Measurements from ENCODE around the gene SGIP1.
"Not testable (repeated sequence)": the region's sequence is repeated elsewhere in the genome, so short reads cannot be mapped to it uniquely, and the experiment has no call there.

Gene SGIP1

DNA sequence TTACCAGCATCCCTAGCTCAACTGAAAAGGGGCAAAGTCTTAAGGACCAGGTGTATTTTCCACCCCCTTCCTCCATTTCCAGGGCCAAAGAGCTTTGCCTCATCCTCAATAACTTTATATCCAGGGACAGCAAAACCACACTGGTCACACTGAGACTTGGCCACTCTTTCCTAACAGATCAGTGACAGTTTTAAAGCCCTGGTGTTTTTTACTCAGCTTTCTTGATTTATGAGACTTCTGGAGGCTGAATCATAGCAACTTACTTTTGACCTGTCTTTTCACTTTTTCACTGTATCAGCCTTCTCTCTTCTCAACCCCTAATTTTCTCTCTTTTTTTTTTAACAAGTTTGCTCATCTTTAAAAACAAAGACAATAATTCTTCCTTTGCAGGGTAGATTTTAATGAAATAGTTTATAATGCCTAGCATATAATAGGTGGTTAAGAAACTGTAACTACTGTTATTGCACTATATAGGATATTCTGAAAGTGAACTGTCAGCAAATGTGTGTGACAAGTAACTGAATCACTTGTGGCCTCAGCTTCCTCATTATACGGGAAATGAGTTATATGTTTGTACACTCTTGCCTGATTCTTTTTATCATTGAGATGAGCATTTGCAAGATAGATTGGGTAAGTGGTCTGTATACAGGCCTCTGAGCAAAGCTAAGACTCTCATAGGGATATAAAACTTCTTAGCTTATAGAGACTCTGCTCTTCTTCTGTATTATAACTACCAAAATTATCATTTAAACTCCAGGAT is 198.6 kb downstream of the SGIP1 start:
- DNase-seq, result peak; percentile 19

DNA sequence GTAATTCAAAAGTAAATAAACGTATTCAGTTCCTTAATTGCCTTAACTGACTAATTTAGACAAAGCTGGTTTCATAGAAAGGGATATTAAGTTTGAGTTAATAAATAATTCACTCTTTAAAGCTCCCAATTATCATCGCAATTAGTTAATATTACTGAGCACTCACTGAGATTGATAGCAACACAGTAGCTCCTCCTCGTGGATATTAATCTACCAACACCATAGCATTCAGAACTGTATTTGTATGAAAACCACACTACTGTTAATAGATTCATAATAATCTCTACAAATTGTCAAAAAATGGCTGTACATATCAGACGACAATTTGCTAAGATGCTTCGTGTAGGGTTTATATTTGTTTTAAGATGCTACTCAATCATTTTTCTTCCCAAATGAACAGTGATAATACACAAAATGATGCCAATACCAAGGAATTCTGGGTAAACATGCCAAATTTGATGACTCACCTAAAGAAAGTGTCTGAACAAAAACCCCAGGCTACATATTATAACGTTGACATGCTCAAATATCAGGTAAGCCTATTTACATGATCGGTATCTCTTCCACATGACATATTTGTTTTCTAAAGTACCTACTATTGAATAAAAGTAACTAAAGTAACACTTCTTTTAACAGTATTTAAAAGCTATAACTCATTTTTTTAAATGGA is 199.5 kb downstream of the SGIP1 start:
- DNase-seq, result no peak

DNA sequence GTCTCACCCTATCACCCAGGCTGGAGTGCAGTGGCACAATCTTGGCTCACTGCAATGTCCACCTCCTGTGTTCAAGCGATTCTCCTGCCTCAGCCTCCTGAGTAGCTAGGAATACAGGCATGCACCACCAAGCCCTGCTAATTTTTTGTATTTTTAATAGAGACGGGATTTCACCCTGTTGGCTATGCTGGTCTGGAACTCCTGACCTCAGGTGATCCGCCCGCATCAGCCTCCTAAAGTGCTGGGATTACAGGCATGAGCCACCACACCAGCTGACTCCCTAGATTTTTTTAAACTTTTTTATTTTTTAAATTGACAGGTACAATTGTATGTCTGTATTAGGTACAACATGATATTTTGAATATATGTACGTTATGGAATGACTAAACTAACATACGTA is 200.6 kb downstream of the SGIP1 start:
- not testable (repeated sequence) for DNase-seq

DNA sequence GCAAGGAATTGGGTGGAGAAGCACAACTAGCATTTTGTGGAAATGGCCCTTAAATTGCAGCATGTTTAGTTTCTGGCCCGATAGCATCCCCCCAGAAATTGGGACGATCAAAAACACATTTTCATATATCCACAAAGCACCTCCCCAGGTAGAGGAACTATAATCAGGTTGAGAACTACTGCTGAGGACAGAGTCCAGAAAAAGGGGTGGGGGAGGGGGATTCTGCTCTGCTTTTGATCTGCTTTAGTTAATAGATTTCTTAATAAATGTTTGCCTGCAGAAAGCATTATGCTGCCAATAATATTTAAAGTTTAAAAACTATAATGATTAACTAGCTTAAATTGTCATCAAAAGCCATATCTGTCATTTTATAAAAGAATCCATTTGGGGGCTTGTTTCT is 203.9 kb downstream of the SGIP1 start:
- DNase-seq, result no peak

DNA sequence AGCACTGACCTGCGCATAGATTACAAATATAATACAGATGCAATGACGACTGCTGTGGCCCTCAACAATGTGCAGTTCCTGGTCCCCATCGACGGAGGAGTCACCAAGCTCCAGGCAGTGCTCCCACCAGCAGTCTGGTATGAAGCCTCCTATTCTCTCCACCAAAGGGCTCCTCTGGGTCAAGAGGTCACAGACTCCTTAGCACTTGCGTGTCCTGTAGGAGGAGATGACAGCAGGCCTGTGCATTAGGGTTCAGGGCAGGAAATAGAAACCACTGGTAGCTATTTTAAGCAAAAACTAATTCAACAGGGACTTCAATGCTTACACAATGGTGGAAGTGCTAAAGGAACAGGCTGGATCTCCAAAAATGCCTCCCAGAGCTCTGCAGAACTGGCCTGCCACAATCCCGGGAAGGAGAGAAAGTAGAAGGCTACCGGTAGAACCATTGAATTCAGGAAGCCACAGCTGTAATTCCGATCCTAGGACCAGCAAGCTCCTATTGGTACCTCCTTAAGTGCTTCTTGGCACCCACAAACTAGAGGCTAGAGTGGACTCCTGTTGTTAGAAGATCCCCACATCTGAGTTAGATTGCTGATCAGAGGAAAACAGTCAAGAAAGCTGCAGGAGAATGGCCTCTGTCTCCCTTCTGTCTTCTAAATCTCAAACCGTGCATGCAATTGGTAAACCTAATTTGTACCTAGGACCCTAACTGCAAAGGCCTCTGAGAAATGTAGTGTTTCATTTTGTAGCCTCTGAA is 205.6 kb downstream of the SGIP1 start:
- no peak for DNase-seq

DNA sequence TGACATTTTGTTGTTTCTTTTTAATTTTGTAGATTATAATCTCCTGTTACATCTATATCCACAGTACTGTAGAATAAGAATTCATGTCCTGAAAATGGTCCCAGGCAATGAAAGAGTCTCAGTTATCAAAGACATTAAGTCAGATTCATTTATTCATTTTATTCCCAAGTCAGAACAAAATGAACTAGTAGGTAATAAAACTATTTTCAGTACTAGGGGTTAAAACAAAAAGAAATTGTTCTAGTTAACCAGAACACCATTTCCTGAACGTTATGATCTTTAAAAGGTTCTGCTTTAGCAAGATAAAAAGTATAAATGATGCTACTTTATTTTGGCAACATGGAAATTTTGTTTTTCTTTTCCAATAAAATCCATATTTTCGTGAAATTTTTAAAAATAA is 211.5 kb downstream of the SGIP1 start:
- DNase-seq, result no peak

DNA sequence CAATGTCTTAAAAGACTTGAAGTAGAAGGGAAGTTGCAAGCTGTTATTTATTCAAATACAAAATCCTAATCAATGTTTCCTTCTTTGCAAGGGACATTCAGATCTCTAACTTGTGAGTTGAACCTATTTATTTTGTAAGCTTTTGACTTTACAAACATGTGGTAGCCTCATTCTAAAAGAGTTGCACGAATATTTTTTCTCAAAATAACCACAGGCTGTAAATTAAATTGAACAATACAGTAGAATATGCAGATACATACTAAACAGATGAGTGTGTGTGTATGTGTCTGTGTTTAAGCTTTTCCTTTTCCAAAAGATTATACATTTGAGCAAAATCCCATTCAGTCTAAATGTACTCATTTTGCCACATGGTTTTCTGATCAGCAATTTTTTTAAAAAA is 213.5 kb downstream of the SGIP1 start:
- DNase-seq, result no peak

DNA sequence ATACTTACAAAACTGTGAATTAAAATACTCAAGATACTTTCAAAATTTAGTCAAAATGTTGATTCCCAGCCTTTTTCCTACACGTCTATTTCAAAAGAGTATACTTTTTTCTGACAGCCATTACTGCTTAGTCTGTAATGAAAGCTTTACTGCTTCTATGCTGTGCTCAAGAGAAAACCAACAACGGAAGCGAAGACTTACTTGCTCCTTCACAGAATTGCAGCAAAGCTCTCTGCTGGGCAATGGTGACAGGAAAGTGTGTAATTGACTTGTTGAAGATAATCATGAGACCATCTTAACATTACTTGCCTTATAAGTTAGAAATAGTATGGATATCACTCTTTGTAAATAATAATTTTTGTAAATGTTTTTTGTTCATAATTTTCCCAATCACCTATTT is 216.6 kb downstream of the SGIP1 start:
- DNase-seq, result no peak

DNA sequence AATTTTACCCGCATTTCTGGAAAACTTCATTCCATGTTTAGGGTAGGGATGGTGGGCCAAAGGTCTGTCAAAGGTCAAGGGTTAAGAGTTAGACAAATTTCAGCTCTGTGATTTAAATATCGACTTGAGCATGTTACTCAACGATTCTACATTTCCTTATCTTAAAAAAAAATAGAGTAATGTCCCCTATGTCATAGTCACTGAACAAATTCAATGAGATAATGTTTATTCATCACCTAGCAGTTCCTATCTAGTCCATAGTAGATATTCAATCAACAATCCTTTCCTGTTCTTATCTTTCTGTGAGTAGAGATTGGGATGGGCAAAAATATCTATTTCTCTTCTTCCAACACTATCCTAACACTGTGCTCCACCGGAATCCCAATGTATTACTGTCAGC is 217.2 kb downstream of the SGIP1 start:
- DNase-seq, result no peak

DNA sequence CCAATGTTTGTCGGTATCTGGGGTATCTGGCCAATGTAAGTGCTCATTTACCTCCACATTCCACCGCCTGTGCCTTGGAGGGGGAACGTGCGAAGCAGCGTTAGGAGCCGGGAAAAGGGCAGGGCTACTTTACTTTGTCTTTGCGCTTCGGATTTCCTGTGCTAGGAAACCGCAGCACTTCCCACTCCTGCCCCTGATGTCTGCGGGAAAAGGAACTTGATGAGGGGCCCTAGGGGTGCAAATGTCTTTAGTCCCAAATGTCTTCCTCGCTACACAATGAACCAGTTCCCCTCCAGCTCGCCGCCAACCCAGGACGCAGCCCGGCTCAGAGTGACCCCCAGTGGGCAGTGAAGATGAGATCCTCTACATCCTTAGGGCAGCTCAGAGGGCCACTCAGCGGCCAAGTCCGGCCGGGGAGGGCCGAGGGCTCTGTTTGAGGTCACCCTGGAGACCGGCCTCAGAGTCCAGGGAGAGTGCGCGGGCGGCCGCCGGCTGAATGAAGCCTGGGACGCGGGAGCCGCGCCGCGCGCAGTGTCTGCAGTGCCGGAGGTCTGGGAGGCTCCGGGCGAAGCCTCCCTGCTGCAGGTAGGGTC is 218.1 kb downstream of the SGIP1 start, which contains the start of gene DYNLT5:
DYNLT5 (plus strand) TSS at position 460 of the 593 bp plus-strand sequence. CDS start 2,200 bp downstream, outside the sequence.
- no peak for DNase-seq

DNA sequence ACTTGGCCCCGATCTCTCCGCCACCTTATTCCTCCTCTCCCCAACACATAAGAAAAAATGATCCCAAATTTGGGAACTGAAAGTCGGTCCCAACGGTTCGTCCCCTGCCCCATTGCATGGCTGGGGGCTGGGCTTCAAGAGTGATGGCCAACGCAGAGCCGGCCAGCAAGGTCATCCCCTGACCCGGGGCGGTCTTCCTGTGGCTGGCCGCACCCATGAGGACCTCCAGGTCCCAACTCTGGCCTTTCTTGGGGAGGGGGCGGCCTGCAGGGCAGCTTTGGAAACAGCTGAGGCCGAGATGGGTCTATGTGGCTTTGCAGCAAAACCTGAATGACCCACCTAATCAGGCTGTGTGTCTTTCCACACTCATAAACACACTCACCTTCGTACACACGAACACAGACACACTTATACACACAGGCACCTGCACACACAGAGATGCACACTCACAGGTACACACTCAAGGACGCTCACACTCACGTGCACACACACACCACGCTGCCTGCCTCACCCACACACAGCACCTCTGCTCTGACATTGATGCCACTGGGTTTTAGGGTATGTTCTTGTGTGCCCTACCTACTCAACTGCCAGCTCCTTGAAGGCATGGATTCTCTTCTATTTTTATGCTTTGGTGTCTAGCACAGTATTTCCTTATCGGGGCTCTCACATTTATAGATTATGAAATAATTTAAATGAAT is 218.9 kb downstream of the SGIP1 start:
- DNase-seq, result no peak

DNA sequence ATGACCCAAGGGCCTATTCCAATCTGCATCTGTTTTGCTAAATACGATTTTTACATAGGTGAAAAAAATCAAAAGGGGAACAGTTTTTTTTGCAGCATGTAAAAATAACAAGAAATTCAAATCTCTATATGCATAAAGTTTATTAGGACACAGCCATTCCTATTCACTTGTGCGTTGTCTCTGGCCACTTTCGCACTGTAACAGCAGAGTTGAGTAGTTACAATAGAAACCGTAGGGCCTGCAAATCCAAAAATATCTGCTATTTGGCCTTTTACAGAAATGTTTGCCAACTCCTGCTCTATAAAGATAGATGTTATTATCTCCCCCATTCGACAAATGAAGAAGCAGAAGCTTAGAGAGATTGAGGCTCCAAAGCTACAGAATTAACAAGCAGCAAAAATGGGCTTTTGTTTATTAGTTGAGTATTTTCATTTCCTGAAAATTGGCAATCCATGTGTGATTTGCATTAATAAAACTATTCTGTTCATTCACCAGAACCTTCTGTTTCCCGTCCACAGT is 223.8 kb downstream of the SGIP1 start:
- no peak for DNase-seq

DNA sequence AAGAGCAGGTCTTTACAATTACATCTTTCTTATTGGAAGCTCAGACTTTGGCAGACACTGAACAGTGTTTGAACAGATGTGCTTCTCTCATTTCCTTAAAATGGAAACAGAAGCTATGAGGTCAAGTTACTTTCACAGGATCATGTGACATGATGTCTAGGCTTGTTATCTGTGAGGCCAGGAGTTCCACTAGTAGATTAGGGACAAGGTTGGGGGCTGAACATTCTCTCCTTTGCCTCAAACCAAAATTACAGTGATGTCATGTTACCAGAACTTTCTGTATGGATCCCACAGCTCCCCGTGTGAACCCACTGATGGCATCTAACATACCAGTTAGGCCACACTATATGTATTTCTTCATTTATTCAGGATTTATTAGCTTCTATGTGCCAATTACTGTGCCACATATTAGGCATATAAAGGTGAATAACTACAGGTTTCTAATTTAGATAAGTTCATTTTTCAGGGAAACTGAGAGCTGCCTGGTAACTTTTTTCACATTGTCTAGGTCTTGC is 224.3 kb downstream of the SGIP1 start:
- DNase-seq, result no peak

DNA sequence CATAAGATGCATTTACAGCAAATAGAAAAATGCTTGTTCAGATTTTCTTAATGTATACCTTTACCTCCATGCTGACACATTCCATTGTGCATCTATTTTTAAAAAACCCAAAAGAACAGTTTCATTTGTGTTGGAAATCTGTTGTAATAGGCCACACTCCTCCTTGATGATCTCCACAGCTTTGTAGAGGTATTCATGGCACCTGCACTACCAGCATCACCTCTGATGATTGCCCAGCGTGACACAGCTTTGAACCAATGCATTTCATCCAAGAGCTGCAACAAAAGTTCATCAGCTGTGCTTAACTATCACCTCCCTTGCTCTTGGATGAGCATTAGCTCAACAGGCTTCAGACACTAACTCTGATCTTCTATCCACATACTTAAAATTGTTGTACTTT is 226.6 kb downstream of the SGIP1 start:
- DNase-seq, result no peak

DNA sequence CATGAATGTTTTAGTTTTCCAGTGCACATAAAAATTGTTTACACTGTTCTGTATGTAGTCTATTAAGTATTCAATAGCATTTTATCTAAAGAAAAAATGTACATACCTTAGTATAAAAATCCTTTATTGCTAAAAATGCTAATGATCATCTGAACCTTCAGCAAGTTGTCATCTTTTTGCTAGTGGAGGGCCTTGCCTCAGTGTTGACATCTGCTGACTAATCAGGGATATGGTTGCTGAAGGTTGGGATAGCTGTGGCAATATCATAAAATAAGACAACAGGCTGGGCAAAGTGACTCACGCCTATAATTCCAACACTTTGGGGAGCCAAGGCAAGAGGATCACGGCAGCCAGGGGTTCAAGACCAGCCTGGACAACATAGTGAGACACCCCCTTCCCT is 227.3 kb downstream of the SGIP1 start:
- no peak for DNase-seq

DNA sequence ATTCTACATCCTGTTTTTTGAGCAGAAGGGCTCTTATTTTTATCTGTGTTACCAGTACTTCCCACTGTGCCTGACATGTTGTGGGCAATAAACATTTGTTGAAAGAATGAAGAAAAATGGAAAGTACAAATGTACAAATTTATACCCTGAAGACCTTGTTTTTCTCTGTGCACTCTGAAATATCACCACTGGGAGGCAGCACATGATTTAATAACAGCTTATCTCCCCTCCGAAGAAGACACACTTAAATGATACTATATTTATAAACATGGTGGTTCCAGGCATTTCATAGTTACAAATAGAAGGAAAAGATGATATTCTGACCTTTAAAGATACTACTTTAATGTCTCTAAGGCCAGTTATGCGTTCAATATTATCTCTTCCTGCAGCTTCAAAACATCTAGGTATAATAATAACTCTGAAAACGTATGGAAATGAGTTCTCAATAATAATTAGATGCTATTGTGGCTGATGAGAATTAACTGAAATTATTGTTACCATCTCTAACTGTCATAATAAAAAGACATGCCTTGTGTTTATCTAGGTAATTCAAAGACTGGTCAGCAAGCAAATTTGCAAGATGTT is 231.1 kb downstream of the SGIP1 start:
- peak; percentile 28 for DNase-seq

DNA sequence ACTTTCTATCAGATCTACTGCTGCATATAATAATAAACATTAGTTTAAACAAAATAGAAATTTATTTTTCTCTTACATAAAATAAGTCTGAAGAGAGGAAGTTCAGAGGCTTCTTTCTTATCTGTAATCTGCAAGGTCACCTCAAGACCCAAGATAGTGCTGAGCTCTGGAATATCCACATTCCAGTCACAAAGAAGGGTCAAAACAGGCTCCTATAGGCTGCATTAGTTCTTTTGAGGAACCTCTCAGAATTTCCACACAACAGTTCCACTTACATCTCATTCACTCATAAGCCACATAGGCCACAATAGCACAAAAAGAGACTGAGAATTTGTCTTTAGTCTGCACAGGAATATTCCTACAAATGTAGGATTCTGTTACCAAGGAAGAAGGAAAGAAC is 233.7 kb downstream of the SGIP1 start:
- peak; percentile 40 for DNase-seq

DNA sequence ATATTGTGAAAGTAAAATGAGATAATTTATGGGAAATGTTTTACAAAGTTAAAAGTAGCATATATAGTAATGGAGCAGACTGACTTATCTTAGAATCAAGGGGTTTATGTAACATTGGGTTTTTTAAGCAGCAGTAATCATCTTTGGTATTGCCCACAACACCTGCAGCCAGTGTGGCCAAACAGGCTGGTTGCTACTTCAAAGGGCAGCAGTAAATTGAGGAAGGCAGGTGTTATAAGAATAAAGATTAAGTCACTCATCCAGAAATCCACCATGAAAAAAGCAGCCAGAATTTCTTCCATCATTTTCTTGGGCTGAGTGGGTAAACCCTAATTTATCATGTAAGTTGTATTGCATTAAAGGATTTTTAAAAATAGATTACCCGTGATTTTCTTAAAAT is 235.0 kb downstream of the SGIP1 start:
- DNase-seq, result no peak

DNA sequence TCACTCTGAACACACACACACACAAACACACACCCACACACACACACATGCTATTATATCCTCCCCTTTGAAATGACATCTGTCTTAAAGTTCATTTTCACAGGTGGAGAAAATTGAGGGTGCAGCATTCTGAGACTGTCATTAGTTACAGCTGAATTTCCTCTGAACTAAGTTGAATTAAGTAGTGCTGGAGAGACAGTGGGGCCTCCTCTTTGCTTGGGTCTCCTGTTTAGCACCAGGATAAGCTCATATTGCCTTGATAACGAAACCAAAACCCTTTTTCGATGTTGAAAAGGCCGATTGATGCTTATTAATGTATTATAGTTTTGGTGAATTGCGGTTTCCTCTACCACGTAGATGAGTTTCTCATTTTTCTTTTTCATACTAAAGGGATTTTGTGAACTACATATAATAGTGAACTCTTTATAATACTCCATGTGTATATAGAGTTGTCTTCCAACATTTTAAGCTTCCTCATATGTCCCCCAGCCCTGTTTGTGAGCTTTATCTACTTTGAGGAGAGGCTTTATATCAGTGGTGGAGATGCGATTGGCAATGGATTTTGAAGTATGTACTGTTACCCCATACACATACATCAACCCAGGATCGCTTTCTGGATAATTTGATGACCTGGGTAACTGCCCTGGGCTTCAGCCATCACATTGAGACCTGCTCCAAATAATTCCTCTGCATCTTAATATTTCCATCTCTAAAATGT is 235.7 kb downstream of the SGIP1 start:
- DNase-seq, result no peak

DNA sequence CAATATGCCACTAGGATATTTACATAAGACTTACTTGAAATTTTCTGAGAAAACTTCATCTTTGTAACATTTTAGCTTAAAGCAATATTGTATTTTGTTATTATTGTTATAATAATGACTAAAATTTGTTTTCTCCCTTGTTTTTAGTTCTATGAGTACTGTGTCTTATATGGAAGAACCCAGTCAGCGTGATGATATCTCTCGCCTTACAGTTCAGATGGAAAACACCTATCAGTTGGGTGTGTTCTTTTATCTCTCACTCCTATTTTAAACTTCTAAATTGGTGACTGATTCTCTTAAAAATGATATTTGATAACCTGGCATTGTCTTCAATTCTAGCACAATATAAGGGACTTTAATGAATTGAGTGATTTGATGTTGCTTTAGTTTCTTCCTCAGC is 236.3 kb downstream of the SGIP1 start:
- DNase-seq, result no peak

DNA sequence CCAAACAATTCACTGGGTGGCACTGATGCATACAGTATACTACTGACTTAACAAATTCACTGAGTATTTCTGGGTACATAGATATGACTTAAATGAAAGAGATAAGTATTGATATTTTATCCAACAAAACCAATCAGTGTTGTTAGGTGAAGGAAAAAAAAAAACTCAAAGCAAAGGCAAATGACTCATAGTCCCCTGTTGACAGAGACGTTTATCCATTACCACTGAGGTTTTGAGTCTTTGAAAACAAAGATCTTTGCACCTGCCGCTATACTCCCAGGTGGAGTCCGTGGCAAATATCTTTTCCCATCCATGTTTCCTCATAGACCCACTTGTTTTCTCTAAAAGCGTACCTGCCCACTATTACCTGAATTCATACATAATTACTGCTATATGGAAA is 236.7 kb downstream of the SGIP1 start:
- DNase-seq, result no peak

Measured in GF-D8 (cell line).